ENCODE measurements around the gene RAB5IF. TPM values are rescaled to one million over a fixed set of nuclear protein-coding genes. Genes with fewer than 3 reads are reported as not detected.

The RAB5IF gene
- total and polyA plus RNA-seq, 9 of the 15 experiments (the other 6 are each of a cell fraction or from before 2014, with no cell fraction given) = 26.5 to 198 (median 134) TPM

- TF ChIP-seq BCL6 (CRISPR knock-in tag; IDR thresholded peaks at IDR 0.05) (no peak), MEF2D (tag; conservative IDR thresholded peaks at IDR 0.05; ENCODE audit: low read depth) (0 out of 2 replicates have a peak, but pooled peaks have one; percentile 36), ZNF668 (CRISPR knock-in tag; IDR thresholded peaks at IDR 0.05) (no peak), SMAD3 (CRISPR knock-in tag; conservative IDR thresholded peaks at IDR 0.05) (no peak), GABPA (tag; conservative IDR thresholded peaks at IDR 0.05; ENCODE audit: low read depth) (peak; percentile 96), POLR2AphosphoS2 (IDR thresholded peaks at IDR 0.05; ENCODE audit: low read length) (no peak), NR4A1 (CRISPR knock-in tag; IDR thresholded peaks at IDR 0.05) (no peak), NR4A1 (tag; IDR thresholded peaks at IDR 0.05) (no peak), NCOA4 (IDR thresholded peaks at IDR 0.05; ENCODE audit: partially characterized antibody) (no peak), ZNF140 (CRISPR knock-in tag; IDR thresholded peaks at IDR 0.05) (no peak), RBM25 (IDR thresholded peaks at IDR 0.05; ENCODE audit: low read depth, low read length, severe bottlenecking) (peak; percentile 48), SIN3B (IDR thresholded peaks at IDR 0.05; ENCODE audit: low read depth) (peak; percentile 78), ARID2 (IDR thresholded peaks at IDR 0.05) (no peak), KLF13 (tag; IDR thresholded peaks at IDR 0.05; ENCODE audit: borderline replicate concordance, low read depth) (no peak)
- TF ChIP-seq, protein P1, sequence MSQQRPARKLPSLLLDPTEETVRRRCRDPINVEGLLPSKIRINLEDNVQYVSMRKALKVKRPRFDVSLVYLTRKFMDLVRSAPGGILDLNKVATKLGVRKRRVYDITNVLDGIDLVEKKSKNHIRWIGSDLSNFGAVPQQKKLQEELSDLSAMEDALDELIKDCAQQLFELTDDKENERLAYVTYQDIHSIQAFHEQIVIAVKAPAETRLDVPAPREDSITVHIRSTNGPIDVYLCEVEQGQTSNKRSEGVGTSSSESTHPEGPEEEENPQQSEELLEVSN (IDR thresholded peaks at IDR 0.05; ENCODE audit: borderline replicate concordance in 1 of 2, extremely low read depth in 1 of 2, insufficient read depth in 1 of 2, insufficient read length in 1 of 2, low read depth in 1 of 2, low read length in 1 of 2, poor library complexity in 1 of 2, severe bottlenecking in 1 of 2) = peak; percentile 63 to 78
- TF ChIP-seq, protein P2, sequence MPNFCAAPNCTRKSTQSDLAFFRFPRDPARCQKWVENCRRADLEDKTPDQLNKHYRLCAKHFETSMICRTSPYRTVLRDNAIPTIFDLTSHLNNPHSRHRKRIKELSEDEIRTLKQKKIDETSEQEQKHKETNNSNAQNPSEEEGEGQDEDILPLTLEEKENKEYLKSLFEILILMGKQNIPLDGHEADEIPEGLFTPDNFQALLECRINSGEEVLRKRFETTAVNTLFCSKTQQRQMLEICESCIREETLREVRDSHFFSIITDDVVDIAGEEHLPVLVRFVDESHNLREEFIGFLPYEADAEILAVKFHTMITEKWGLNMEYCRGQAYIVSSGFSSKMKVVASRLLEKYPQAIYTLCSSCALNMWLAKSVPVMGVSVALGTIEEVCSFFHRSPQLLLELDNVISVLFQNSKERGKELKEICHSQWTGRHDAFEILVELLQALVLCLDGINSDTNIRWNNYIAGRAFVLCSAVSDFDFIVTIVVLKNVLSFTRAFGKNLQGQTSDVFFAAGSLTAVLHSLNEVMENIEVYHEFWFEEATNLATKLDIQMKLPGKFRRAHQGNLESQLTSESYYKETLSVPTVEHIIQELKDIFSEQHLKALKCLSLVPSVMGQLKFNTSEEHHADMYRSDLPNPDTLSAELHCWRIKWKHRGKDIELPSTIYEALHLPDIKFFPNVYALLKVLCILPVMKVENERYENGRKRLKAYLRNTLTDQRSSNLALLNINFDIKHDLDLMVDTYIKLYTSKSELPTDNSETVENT (CRISPR knock-in tag; IDR thresholded peaks at IDR 0.05) = peak; percentile 74; the same call in 1 of the 2 replicates
- TF ChIP-seq, protein P3, sequence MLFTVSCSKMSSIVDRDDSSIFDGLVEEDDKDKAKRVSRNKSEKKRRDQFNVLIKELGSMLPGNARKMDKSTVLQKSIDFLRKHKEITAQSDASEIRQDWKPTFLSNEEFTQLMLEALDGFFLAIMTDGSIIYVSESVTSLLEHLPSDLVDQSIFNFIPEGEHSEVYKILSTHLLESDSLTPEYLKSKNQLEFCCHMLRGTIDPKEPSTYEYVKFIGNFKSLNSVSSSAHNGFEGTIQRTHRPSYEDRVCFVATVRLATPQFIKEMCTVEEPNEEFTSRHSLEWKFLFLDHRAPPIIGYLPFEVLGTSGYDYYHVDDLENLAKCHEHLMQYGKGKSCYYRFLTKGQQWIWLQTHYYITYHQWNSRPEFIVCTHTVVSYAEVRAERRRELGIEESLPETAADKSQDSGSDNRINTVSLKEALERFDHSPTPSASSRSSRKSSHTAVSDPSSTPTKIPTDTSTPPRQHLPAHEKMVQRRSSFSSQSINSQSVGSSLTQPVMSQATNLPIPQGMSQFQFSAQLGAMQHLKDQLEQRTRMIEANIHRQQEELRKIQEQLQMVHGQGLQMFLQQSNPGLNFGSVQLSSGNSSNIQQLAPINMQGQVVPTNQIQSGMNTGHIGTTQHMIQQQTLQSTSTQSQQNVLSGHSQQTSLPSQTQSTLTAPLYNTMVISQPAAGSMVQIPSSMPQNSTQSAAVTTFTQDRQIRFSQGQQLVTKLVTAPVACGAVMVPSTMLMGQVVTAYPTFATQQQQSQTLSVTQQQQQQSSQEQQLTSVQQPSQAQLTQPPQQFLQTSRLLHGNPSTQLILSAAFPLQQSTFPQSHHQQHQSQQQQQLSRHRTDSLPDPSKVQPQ (CRISPR knock-in tag; IDR thresholded peaks at IDR 0.05; ENCODE audit: borderline replicate concordance) = no peak
- TF ChIP-seq, protein P4, sequence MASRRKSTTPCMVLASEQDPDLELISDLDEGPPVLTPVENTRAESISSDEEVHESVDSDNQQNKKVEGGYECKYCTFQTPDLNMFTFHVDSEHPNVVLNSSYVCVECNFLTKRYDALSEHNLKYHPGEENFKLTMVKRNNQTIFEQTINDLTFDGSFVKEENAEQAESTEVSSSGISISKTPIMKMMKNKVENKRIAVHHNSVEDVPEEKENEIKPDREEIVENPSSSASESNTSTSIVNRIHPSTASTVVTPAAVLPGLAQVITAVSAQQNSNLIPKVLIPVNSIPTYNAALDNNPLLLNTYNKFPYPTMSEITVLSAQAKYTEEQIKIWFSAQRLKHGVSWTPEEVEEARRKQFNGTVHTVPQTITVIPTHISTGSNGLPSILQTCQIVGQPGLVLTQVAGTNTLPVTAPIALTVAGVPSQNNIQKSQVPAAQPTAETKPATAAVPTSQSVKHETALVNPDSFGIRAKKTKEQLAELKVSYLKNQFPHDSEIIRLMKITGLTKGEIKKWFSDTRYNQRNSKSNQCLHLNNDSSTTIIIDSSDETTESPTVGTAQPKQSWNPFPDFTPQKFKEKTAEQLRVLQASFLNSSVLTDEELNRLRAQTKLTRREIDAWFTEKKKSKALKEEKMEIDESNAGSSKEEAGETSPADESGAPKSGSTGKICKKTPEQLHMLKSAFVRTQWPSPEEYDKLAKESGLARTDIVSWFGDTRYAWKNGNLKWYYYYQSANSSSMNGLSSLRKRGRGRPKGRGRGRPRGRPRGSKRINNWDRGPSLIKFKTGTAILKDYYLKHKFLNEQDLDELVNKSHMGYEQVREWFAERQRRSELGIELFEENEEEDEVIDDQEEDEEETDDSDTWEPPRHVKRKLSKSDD (conservative IDR thresholded peaks at IDR 0.05; ENCODE audit: low read length) = 0 out of 2 replicates have a peak, but pooled peaks have one; percentile 17
Observed at GRCh38 chr20:36605399-36606157, at the start of gene RAB5IF (continued).

Data from K562 (cell line).